Measurements from ENCODE around the gene DERA. TPM values are rescaled to one million over a fixed set of nuclear protein-coding genes. Genes with fewer than 3 reads are reported as not detected.
A peak's percentile ranks its signal among the peaks of the same experiment; 100 is the strongest.

The DERA gene
- total RNA-seq, 1 donor from 2014 or later = 91.2 TPM

DNA sequence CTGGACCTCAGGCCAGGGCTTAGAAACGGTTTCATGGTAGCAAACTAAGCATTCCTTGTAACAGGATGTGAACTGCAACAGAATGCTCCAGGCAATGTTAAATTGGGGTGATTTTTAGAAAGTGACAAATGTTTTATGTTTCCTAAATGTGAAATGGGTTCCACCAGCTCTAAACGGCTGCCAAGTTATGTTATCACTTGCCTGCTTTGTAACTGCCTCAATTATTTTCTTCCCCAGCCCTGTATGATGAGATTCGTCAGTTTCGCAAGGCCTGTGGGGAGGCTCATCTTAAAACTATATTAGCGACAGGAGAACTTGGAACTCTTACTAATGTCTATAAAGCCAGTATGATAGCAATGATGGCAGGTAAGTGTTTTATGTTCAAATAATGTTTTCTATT, 70.9 kb downstream of the DERA start:
- Histone ChIP-seq H3K9ac (no peak overlapping the region), H3F3A (ENCODE audit: low read depth) (no peaks in the 10 kb centered on the region), H3K4me3 (no peak overlapping the region), H4K20me1 (ENCODE audit: low read depth) (no peaks in the 10 kb centered on the region), H3K27ac (no peak overlapping the region), H2AFZ (replicated peaks) (no peak overlapping the region), H3K27me3 (no peaks in the 10 kb centered on the region), H3K36me3 (no peaks in the 10 kb centered on the region), H3K9me3 (ENCODE audit: low read depth) (no peaks in the 10 kb centered on the region), H3K4me1 (no peaks in the 10 kb centered on the region), H3K79me2 (ENCODE audit: low read depth) (no peaks in the 10 kb centered on the region), H3K4me2 (no peak overlapping the region)
- Mint-ChIP-seq H3K36me3 (peaks cover 27% of the 10 kb centered on the region), H3K4me1 (peaks cover 7% of the 10 kb centered on the region), H3K27ac (no peak overlapping the region), H3K9me3 (no peaks in the 10 kb centered on the region), H3K27me3 (ENCODE audit: insufficient read depth, low read depth) (no peaks in the 10 kb centered on the region), H3K4me3 (no peak overlapping the region)
- no peak for DNase-seq (ENCODE audit: low spot score)
- TF ChIP-seq, protein P1, sequence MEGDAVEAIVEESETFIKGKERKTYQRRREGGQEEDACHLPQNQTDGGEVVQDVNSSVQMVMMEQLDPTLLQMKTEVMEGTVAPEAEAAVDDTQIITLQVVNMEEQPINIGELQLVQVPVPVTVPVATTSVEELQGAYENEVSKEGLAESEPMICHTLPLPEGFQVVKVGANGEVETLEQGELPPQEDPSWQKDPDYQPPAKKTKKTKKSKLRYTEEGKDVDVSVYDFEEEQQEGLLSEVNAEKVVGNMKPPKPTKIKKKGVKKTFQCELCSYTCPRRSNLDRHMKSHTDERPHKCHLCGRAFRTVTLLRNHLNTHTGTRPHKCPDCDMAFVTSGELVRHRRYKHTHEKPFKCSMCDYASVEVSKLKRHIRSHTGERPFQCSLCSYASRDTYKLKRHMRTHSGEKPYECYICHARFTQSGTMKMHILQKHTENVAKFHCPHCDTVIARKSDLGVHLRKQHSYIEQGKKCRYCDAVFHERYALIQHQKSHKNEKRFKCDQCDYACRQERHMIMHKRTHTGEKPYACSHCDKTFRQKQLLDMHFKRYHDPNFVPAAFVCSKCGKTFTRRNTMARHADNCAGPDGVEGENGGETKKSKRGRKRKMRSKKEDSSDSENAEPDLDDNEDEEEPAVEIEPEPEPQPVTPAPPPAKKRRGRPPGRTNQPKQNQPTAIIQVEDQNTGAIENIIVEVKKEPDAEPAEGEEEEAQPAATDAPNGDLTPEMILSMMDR (IDR thresholded peaks at IDR 0.05) = no peak
- TF ChIP-seq EZH2phosphoT487 (IDR thresholded peaks at IDR 0.05) = no peak
- TF ChIP-seq EZH2 (IDR thresholded peaks at IDR 0.05) = no peak

DNA sequence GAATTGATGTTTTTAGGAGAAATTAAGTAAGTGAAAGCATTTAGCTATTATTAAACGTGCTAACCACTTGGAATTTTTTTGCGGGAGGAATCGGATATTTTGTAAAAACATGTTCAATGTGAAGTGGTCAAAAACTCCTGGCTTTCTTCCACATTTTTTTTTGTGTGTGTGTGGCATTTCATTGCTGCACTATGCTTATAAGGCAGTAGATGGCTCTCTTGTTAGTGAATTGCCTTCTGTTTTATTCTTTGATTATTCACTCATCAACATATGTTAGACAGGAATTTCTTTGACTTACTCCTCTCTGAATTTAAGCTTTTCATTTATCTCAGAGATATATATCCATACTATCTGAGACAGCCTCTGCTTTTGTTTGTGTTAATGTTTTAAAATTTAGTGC, 71.3 kb downstream of the DERA start:
- no peaks in the 10 kb centered on the region for H3K9me3 ChIP-seq (ENCODE audit: low read depth)
- no peak overlapping the region for H3K4me3 ChIP-seq
- H4K20me1 ChIP-seq (ENCODE audit: low read depth) = no peaks in the 10 kb centered on the region
- no peak for TF ChIP-seq EZH2phosphoT487 (IDR thresholded peaks at IDR 0.05)
- TF ChIP-seq, protein P1 (IDR thresholded peaks at IDR 0.05) = peak; percentile 16
- no peaks in the 10 kb centered on the region for H3K27me3 ChIP-seq
- H3K27ac ChIP-seq = no peak overlapping the region
- Mint-ChIP-seq H3K27ac (no peak overlapping the region), H3K4me1 (peaks cover 7% of the 10 kb centered on the region), H3K27me3 (ENCODE audit: insufficient read depth, low read depth) (no peaks in the 10 kb centered on the region), H3K36me3 (peaks cover 26% of the 10 kb centered on the region), H3K9me3 (no peaks in the 10 kb centered on the region), H3K4me3 (no peak overlapping the region)
- H3F3A ChIP-seq (ENCODE audit: low read depth) = no peaks in the 10 kb centered on the region
- no peak overlapping the region for H2AFZ ChIP-seq (replicated peaks)
- no peak overlapping the region for H3K9ac ChIP-seq
- H3K36me3 ChIP-seq = no peaks in the 10 kb centered on the region
- H3K4me1 ChIP-seq = no peaks in the 10 kb centered on the region
- no peaks in the 10 kb centered on the region for H3K79me2 ChIP-seq (ENCODE audit: low read depth)
- DNase-seq (ENCODE audit: low spot score) = no peak
- H3K4me2 ChIP-seq = no peak overlapping the region

GRCh38 chr12:15982921-15983320, 71.8 kb downstream of the DERA start:
- no peaks in the 10 kb centered on the region for H3K9me3 ChIP-seq (ENCODE audit: low read depth)
- no peaks in the 10 kb centered on the region for H3K36me3 ChIP-seq
- Mint-ChIP-seq H3K9me3 (no peaks in the 10 kb centered on the region), H3K36me3 (peaks cover 30% of the 10 kb centered on the region), H3K27ac (no peak overlapping the region), H3K4me3 (no peak overlapping the region), H3K4me1 (peaks cover 7% of the 10 kb centered on the region), H3K27me3 (ENCODE audit: insufficient read depth, low read depth) (no peaks in the 10 kb centered on the region)
- no peak for DNase-seq (ENCODE audit: low spot score)
- H3K4me3 ChIP-seq = no peak overlapping the region
- no peak overlapping the region for H2AFZ ChIP-seq (replicated peaks)
- no peak overlapping the region for H3K4me2 ChIP-seq
- no peaks in the 10 kb centered on the region for H4K20me1 ChIP-seq (ENCODE audit: low read depth)
- no peak overlapping the region for H3K27ac ChIP-seq
- H3F3A ChIP-seq (ENCODE audit: low read depth) = no peaks in the 10 kb centered on the region
- no peak for TF ChIP-seq EZH2phosphoT487 (IDR thresholded peaks at IDR 0.05)
- no peak for TF ChIP-seq EZH2 (IDR thresholded peaks at IDR 0.05)
- TF ChIP-seq, protein P1 (IDR thresholded peaks at IDR 0.05) = no peak
- H3K4me1 ChIP-seq = no peaks in the 10 kb centered on the region
- H3K9ac ChIP-seq = no peak overlapping the region
- no peaks in the 10 kb centered on the region for H3K79me2 ChIP-seq (ENCODE audit: low read depth)
- H3K27me3 ChIP-seq = no peaks in the 10 kb centered on the region
